ENCODE data around the gene TPM3.
"Not testable (repeated sequence)": the region's sequence is repeated elsewhere in the genome, so short reads cannot be mapped to it uniquely, and the experiment has no call there.

The TPM3 gene

DNA sequence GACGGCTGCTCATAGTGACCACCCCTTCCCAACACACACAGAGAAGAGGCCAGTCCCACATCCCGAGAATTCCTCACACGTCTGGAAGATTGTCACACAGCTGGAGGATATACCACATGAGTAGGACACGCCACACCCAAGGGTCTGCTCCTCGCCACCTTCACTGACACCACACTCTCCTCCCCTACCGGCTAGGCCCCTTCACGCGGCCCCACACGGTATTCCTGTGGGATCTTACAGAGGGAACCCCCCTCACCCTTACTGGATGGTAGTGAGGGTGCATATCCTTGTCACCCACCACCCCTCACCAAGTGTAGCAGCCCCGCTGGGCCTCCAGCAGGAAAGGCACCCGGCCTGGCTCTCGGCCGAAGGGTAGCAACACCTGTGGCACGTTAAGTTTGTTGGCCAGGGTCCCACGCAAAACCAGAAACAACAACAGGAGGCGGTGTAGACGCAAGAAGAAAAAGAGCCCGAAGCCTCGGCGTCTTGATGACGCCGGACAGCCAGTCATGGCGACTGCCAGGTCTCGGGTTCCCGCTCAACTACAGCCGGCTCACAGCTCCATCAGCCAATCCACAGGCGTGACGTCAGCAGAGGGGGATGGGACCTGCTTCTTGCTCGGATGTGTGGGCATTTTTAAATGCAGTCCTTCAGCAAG is 37.2 kb downstream of the TPM3 start, which contains the start of gene NUP210L:
NUP210L (minus strand) TSS at position 540 of the 658 bp plus-strand sequence.
- ChIA-PET POLR2A (no interaction called here), CTCF (no interaction called here)
- no peak within 1 kb of the TSS for H3K4me3 ChIP-seq (ENCODE audit: low read depth, low read length)
- DNase-seq (ENCODE audit: low read depth, low spot score): no peak
- TF ChIP-seq, protein P1, sequence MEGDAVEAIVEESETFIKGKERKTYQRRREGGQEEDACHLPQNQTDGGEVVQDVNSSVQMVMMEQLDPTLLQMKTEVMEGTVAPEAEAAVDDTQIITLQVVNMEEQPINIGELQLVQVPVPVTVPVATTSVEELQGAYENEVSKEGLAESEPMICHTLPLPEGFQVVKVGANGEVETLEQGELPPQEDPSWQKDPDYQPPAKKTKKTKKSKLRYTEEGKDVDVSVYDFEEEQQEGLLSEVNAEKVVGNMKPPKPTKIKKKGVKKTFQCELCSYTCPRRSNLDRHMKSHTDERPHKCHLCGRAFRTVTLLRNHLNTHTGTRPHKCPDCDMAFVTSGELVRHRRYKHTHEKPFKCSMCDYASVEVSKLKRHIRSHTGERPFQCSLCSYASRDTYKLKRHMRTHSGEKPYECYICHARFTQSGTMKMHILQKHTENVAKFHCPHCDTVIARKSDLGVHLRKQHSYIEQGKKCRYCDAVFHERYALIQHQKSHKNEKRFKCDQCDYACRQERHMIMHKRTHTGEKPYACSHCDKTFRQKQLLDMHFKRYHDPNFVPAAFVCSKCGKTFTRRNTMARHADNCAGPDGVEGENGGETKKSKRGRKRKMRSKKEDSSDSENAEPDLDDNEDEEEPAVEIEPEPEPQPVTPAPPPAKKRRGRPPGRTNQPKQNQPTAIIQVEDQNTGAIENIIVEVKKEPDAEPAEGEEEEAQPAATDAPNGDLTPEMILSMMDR (IDR thresholded peaks at IDR 0.05; ENCODE audit: insufficient read depth, low read length, missing control alignments): no peak

DNA sequence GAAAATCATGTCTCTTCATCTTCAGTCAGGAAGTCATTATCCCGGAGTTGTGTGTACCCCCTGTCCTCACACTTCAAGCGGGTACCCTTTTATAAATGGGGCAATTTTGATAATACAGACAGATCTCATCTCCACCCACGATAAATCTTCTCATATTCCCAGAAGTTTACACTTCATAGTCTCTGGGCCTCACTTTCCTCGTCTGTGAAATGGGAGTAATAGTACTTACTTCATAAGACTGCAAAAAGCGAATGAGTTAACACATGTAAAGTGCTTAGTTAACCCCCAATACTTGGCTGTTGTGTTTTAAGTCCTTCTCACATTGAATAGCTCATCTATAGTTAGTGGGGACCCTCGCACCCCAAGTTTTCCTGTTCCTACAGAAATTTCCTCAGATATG is 37.8 kb downstream of the TPM3 start:
- ChIA-PET POLR2A (no interaction called here), CTCF (no interaction called here)
- TF ChIP-seq, protein P1 (IDR thresholded peaks at IDR 0.05; ENCODE audit: insufficient read depth, low read length, missing control alignments): no peak
- no peak overlapping the region for H3K4me3 ChIP-seq (ENCODE audit: low read depth, low read length)
- no peak for DNase-seq (ENCODE audit: low read depth, low spot score)

GRCh38 chr1:154151311-154151710 is 40.6 kb downstream of the TPM3 start:
- POLR2A ChIA-PET: no interaction called here
- DNase-seq (ENCODE audit: low read depth, low spot score): no peak
- TF ChIP-seq, protein P1 (IDR thresholded peaks at IDR 0.05; ENCODE audit: insufficient read depth, low read length, missing control alignments): no peak
- no peak overlapping the region for H3K4me3 ChIP-seq (ENCODE audit: low read depth, low read length)
- CTCF ChIA-PET: interaction anchor here (1.1 kb wide), 1 partner anchor 11 kb away, joined by 3 read pairs; no protein-coding TSS in a partner anchor

DNA sequence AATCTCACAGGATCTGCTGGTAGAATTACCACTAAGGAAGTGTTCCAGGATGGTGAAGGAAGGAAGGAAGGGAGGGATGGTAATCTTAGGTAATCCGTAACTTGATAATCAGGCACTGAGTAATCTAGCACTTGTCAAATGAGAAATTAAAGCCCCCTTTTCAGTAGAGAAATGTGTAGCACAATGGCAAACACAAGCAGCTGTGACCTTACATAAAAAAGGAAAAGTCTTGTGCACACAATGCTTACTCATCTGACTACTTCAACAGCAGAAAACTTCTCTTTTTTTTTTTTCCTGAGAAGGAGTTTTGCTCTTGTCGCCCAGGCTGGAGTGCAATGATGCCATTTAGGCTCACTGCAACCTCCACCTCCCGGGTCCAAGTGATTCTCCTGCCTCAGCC is 43.1 kb downstream of the TPM3 start:
- ChIA-PET POLR2A (no interaction called here), CTCF (no interaction called here)
- no peak overlapping the region for H3K4me3 ChIP-seq (ENCODE audit: low read depth, low read length)
- DNase-seq (ENCODE audit: low read depth, low spot score): no peak
- TF ChIP-seq, protein P1 (IDR thresholded peaks at IDR 0.05; ENCODE audit: insufficient read depth, low read length, missing control alignments): no peak

DNA sequence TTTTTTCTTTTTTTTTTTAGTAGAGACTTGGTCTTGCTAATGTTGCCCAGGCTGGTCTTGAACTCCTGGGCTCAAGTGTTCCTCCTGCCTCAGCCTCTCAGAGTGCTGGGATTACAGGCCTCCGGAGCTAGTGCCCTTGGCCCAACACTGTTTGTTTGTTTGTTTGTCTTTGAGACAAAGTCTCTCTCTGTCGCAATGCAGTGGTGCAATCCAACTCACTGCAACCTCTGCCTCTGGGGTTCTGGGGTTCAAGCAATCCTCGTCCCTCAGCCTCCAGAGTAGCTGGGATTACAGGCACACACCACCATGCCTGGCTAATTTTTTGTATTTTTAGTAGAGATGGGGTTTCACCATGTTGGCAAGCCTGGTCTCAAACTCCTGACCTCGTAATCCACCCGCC is 44.4 kb downstream of the TPM3 start:
- CTCF ChIA-PET: interaction anchor here (1.7 kb wide), 1 partner anchor 10 kb away, joined by 6 read pairs; no protein-coding TSS in a partner anchor
- POLR2A ChIA-PET; H3K4me3 ChIP-seq (ENCODE audit: low read depth, low read length); DNase-seq (ENCODE audit: low read depth, low spot score): not testable (repeated sequence)

- CTCF ChIA-PET: interaction anchor here (0.9 to 1.4 kb wide), 2 partner anchors 10 to 18 kb away, joined by 4 to 5 read pairs; no protein-coding TSS in a partner anchor
- no peak for DNase-seq (ENCODE audit: low read depth, low spot score)
- no peak overlapping the region for H3K4me3 ChIP-seq (ENCODE audit: low read depth, low read length)
- POLR2A ChIA-PET: no interaction called here
- TF ChIP-seq, protein P1 (IDR thresholded peaks at IDR 0.05; ENCODE audit: insufficient read depth, low read length, missing control alignments): no peak
Observed at GRCh38 chr1:154145986-154146385, 45.9 kb downstream of the TPM3 start.

GRCh38 chr1:154142358-154142757 is 49.5 kb downstream of the TPM3 start:
- DNase-seq (ENCODE audit: low read depth, low spot score): no peak
- TF ChIP-seq, protein P1 (IDR thresholded peaks at IDR 0.05; ENCODE audit: insufficient read depth, low read length, missing control alignments): no peak
- ChIA-PET CTCF (no interaction called here), POLR2A (no interaction called here)
- no peak overlapping the region for H3K4me3 ChIP-seq (ENCODE audit: low read depth, low read length)

All from AG04449 (cell line).